BLaER1 treated with 17β-estradiol and CSF1 and Interleukin-3, amounts not matched to agents 10 nM and 100 nM (cell line): ENCODE measurements around the gene GLIS2.

ENCODE experiments used
- H3K27ac ChIP-seq, 11 experiments: shearing (Covaris generic); formaldehyde crosslinking; 2 replicates each; pipeline ENCODE4 v1.8.1; 2022
- H3K27me3 ChIP-seq, 11 experiments: shearing (Covaris generic); formaldehyde crosslinking; 2 replicates each; pipeline ENCODE4 v1.8.1; 2022
- H3K36me3 ChIP-seq, 11 experiments: shearing (Covaris generic); formaldehyde crosslinking; 2 replicates each; pipeline ENCODE4 v1.8.1; 2022
- H3K4me1 ChIP-seq, 10 experiments: shearing (Covaris generic); formaldehyde crosslinking; 2 replicates each; pipeline ENCODE4 v1.8.1; 2022
- H3K4me2 ChIP-seq, 11 experiments: shearing (Covaris generic); formaldehyde crosslinking; 2 replicates each; pipeline ENCODE4 v1.8.1; 2022
- H3K4me3 ChIP-seq, 10 experiments: shearing (Covaris generic); formaldehyde crosslinking; 2 replicates each; pipeline ENCODE4 v1.8.1; 2022
- H3K9ac ChIP-seq, 11 experiments: shearing (Covaris generic); formaldehyde crosslinking; 2 replicates each; pipeline ENCODE4 v1.8.1; 2022
- H3K9me3 ChIP-seq, 11 experiments: shearing (Covaris generic); formaldehyde crosslinking; replicated peaks in 1 of 11; 2 replicates each; pipeline ENCODE4 v1.8.1; 2022
- H4K20me1 ChIP-seq, 11 experiments: shearing (Covaris generic); formaldehyde crosslinking; 2 replicates each; pipeline ENCODE4 v1.8.1; 2022
- Cebpa-rat ChIP-seq, 11 experiments: shearing (Covaris generic); IDR thresholded peaks; 2 replicates each; pipeline ENCODE4 v1.8.1; 2022

The GLIS2 gene

DNA sequence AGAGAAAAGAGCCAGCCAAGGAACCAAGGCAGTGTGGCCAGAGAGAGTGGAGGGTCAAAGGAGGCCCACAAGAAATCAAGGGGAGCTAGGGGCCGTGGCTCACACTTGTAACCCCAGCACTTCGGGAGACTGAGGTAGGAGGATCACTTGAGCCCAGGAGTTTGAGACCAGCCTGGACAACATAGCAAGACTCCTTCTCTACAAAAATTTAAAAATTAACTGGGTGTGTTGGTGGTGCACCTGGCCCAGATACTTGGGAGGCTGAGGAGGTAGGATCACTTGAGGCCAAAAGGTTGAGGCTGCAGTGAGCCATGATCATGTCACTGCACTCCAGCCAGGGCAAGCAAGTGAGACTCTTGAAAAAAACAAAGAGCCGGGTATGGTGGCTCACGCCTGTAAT lies 24.2 kb upstream of the GLIS2 start:
- Histone ChIP-seq H3K9me3 (no peaks in the 10 kb centered on the region), H3K4me1 (peaks cover 31 to 85% (median 72%) of the 10 kb centered on the region in 10 experiments), H3K9ac (peak overlapping the region in 1 of 11 experiments; percentile 35; a peak in 1 of 22 replicates), H3K27ac (peak overlapping the region in 3 of 11 experiments; percentile 31 to 56 (median 43); a peak in 3 of 22 replicates), H3K36me3 (no peaks in the 10 kb centered on the region), H3K4me3 (no peak overlapping the region), H3K27me3 (no peaks in the 10 kb centered on the region), H4K20me1 (peaks cover 0 to 73% (median 10%) of the 10 kb centered on the region in 11 experiments; a peak in 11 of 22 replicates), H3K4me2 (peak overlapping the region in 1 of 11 experiments; percentile 13; a peak in 1 of 22 replicates)
- no peak for TF ChIP-seq Cebpa-rat (IDR thresholded peaks at IDR 0.05)

DNA sequence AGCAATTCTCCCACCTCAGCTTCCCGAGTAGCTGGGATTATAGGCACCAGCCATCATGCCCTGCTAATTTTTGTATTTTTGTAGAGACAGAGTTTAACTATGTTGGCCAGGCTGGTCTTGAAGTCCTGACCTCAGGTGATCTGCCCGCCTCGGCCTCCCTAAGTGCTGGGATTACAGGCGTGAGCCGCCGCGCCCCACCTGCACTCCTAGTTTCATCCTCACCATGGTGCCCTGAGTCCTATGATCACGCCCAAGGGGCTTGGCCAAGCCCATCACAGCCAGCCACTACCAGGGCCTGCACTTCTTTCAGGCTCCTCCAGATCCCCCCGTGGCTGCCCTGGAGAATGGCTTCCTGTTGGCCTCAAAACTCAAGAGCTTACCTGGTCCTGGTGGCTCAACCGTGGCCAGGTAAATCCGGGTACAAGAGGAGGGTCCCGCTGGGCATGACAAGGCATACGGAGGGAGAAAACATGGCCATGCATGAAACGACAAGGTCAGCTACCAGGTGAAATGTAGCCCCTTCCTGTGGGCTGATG lies 22.6 kb upstream of the GLIS2 start:
- H3K9ac ChIP-seq: peak overlapping the region in 5 of 11 experiments; percentile 13 to 46 (median 30); a peak in 3 of 22 replicates
- no peak for TF ChIP-seq Cebpa-rat (IDR thresholded peaks at IDR 0.05)

DNA sequence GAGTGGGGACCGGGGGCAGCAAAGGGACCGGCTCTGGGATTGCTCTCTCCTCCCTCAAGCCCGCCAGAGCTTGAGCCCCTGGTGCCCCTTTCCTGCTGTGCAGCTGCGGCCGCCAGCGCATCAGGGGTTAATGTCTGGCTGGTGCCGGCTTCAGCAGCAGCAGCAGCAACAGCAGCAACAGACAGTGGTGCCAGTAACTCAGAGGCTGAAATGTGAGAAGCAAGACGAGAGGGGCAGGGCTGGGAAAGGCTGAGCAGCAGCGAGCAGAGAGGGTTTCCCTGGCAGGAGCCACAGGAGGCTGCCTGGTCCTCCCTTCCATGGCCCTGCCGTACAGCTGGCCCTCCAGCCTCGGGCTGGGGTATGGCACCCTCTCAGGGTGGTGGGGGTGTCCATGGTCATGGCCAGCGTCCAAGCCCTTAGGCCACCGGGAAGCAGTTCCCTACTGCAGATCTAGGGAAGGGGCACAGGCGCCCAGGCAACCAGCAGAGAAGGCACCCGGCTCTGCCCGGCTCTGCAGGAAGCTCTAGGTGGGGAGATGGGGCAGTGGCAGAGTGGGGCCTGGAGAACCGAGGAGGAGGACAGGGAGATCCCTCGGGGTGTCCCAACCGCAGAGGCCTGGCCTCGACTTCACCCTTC lies 21.9 kb upstream of the GLIS2 start:
- Histone ChIP-seq H3K4me3 (no peak overlapping the region), H3K9me3 (no peaks in the 10 kb centered on the region), H3K4me1 (peaks cover 20 to 72% (median 63%) of the 10 kb centered on the region in 10 experiments), H3K27ac (peak overlapping the region in 5 of 11 experiments; percentile 4 to 50 (median 16); a peak in 6 of 22 replicates), H3K9ac (peak overlapping the region in 9 of 11 experiments; percentile 11 to 46 (median 30); a peak in 9 of 22 replicates), H3K27me3 (no peaks in the 10 kb centered on the region), H4K20me1 (peaks cover 0 to 82% (median 18%) of the 10 kb centered on the region in 11 experiments; a peak in 13 of 22 replicates), H3K4me2 (peak overlapping the region in 9 of 11 experiments; percentile 9 to 60 (median 53); a peak in 19 of 22 replicates), H3K36me3 (peaks cover 0 to 12% (median 4%) of the 10 kb centered on the region in 11 experiments; a peak in 8 of 22 replicates)
- TF ChIP-seq Cebpa-rat (IDR thresholded peaks at IDR 0.05): no peak

More for the DNA sequence above, 22.6 kb upstream of the GLIS2 start:
- Histone ChIP-seq H3K36me3 (peaks cover 0 to 5% (median 0%) of the 10 kb centered on the region in 11 experiments; a peak in 3 of 22 replicates), H3K9me3 (no peaks in the 10 kb centered on the region), H3K4me3 (no peak overlapping the region), H4K20me1 (peaks cover 0 to 75% (median 14%) of the 10 kb centered on the region in 11 experiments; a peak in 13 of 22 replicates), H3K4me2 (peak overlapping the region in 9 of 11 experiments; percentile 9 to 60 (median 53); a peak in 13 of 22 replicates), H3K4me1 (peaks cover 27 to 79% (median 69%) of the 10 kb centered on the region in 10 experiments), H3K27ac (0 out of 22 replicates have a peak overlapping the region, but pooled peaks of 1 of the 11 experiments have one; percentile 29), H3K27me3 (no peaks in the 10 kb centered on the region)

DNA sequence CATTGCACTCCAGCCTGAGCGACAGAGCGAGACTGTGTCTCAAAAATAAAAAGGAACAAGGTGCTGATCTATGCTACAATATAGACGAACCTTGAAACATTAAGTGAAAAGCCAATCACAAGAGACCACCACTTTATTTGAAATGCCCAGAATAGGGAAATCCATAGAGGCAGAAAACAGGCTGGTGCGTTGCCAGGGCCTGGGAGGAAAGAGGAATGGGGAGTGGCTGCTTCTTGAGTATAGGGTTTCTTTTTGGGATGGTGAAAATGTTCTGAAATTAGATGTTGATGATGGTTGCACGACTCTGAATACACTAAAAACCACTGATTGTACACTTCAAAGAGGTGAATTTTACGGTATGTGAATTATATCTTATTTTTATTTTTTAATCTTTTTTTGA lies 20.3 kb upstream of the GLIS2 start:
- Histone ChIP-seq H3K4me3 (no peak overlapping the region), H3K27me3 (no peaks in the 10 kb centered on the region), H3K9ac (no peak overlapping the region), H3K4me1 (peaks cover 6 to 58% (median 47%) of the 10 kb centered on the region in 10 experiments), H3K4me2 (peak overlapping the region in 6 of 11 experiments; percentile 4 to 49 (median 30); a peak in 9 of 22 replicates), H3K9me3 (no peaks in the 10 kb centered on the region), H3K27ac (peak overlapping the region in 1 of 11 experiments; percentile 23; a peak in 2 of 22 replicates), H3K36me3 (peaks cover 0 to 22% (median 7%) of the 10 kb centered on the region in 11 experiments; a peak in 10 of 22 replicates), H4K20me1 (peaks cover 0 to 87% (median 22%) of the 10 kb centered on the region in 11 experiments; a peak in 13 of 22 replicates)
- no peak for TF ChIP-seq Cebpa-rat (IDR thresholded peaks at IDR 0.05)

DNA sequence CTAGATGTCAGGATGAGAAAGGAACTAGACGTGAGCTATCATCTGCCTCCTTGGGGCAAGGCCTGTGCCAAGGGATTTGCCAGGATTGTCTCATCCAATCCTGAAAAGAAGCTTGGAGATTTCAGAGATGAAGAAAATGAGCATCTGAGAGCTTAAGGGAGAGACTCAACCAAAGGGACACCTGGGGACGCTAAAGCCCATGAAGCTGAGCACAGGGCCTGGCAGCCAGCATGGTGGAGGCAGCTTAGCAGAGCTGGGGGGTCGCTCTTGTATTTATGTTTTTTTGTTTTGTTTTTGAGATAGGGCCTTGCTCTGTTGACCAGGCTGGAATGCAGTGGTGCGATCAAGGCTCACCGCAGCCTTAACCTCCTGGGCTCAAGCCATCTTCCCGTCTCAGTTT lies 18.4 kb upstream of the GLIS2 start:
- no peak overlapping the region for H3K9ac ChIP-seq

DNA sequence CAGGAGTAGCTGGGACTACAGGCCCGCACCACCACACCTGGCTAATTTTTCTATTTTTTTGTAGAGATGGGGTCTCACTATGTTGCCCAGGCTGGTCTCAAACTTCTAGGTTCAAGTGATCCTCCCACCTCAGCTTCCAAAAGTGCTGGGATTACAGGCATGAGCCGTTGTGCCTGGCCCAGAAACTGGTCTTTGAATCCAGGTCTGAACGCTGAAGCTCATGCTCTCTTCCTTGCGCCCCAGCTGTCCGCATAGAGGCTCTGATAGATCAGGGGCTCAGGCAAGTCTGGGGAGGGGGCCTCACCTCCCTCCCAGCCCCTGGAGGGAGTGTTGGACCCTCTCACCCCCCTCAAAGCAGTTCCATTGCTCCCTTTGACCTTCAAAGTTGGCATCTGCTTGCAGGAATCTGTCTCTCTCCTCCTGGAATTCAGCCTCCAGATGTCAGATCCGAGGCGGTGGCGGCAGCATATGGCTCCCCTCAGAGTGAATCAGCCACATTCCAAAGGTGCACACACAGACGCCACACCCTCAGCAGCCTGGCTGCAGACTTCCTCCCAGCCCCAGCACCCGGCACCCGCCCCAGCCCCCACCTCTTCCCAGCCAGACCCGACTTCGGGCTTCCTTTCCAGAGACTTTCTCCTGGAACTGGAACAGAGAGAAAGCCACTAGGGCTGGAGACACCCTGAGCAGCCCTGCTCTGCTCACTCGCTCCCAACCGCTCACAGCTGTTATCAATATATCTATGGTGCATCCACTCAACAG lies 16.9 kb upstream of the GLIS2 start:
- Histone ChIP-seq H3K27me3 (no peaks in the 10 kb centered on the region), H3K4me2 (no peak overlapping the region), H3K9ac (no peak overlapping the region), H3K9me3 (no peaks in the 10 kb centered on the region), H3K36me3 (peaks cover 18 to 55% (median 35%) of the 10 kb centered on the region in 11 experiments), H3K27ac (peak overlapping the region in 2 of 11 experiments; percentile 11 to 31; a peak in 3 of 22 replicates), H3K4me1 (peaks cover 2 to 46% (median 29%) of the 10 kb centered on the region in 10 experiments; a peak in 19 of 20 replicates), H4K20me1 (peaks cover 0 to 91% (median 15%) of the 10 kb centered on the region in 11 experiments; a peak in 13 of 22 replicates), H3K4me3 (no peak overlapping the region)
- TF ChIP-seq Cebpa-rat (IDR thresholded peaks at IDR 0.05): no peak

More for the DNA sequence above, 18.4 kb upstream of the GLIS2 start:
- Histone ChIP-seq H3K36me3 (peaks cover 13 to 41% (median 24%) of the 10 kb centered on the region in 11 experiments), H3K4me2 (no peak overlapping the region), H3K27me3 (no peaks in the 10 kb centered on the region), H4K20me1 (peaks cover 0 to 87% (median 22%) of the 10 kb centered on the region in 11 experiments; a peak in 13 of 22 replicates), H3K4me1 (peaks cover 0 to 50% (median 37%) of the 10 kb centered on the region in 10 experiments; a peak in 19 of 20 replicates), H3K4me3 (no peak overlapping the region), H3K9me3 (no peaks in the 10 kb centered on the region), H3K27ac (no peak overlapping the region)
- no peak for TF ChIP-seq Cebpa-rat (IDR thresholded peaks at IDR 0.05)

DNA sequence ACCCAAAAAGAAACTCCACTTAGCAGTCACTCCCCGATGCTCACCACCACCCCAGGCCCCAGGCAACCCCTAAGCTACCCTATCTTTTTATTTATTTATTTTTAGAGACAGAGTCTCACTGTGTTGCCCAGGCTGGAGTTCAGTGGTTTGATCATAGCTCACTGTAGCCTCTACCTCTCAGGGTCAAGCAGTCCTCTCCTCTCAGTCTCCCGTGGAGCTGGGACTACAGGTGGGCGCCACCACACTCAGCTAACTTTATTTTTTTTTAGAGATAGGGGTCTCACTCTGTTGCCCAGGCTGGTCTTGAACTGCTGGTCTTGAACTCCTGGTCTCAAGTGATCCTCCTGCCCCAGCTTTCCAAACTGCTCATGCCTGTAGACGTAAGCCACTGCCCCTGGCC lies 14.7 kb upstream of the GLIS2 start:
- Histone ChIP-seq H3K9me3 (no peaks in the 10 kb centered on the region), H3K4me2 (no peak overlapping the region), H3K27ac (no peak overlapping the region), H4K20me1 (peaks cover 0 to 75% (median 9%) of the 10 kb centered on the region in 11 experiments; a peak in 10 of 22 replicates), H3K4me1 (peaks cover 19 to 50% (median 36%) of the 10 kb centered on the region in 10 experiments), H3K36me3 (peaks cover 18 to 72% (median 39%) of the 10 kb centered on the region in 11 experiments), H3K4me3 (no peak overlapping the region), H3K27me3 (no peaks in the 10 kb centered on the region), H3K9ac (no peak overlapping the region; a peak in 1 of 22 replicates)
- no peak for TF ChIP-seq Cebpa-rat (IDR thresholded peaks at IDR 0.05)

DNA sequence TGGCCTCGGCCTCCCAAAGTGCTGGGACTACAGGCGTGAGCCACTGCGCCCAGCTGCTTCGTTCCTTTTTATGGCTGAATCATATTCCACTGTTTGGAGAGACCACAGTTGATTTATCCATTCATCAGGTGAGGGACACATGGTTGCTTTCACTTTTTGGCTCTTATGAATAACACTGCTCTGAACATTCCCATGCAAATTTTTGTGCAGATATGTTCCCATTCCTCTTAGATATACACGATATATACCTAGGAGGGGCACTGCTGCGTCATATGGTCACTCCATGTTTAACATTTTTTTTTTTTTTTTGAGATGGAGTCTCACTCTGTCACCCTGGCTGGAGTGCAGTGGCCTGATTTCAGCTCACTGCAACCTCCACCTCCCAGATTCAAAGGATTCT lies 13.9 kb upstream of the GLIS2 start:
- no peaks in the 10 kb centered on the region for H3K9me3 ChIP-seq
- no peak overlapping the region for H3K4me3 ChIP-seq
- H3K4me2 ChIP-seq: no peak overlapping the region
- peaks cover 18 to 72% (median 39%) of the 10 kb centered on the region in 11 experiments for H3K36me3 ChIP-seq
- peak overlapping the region in 1 of 11 experiments; percentile 22; a peak in 1 of 22 replicates for H3K9ac ChIP-seq
- peaks cover 0 to 68% (median 7%) of the 10 kb centered on the region in 11 experiments; a peak in 10 of 22 replicates for H4K20me1 ChIP-seq
- H3K4me1 ChIP-seq: peaks cover 26 to 58% (median 43%) of the 10 kb centered on the region in 10 experiments
- no peak for TF ChIP-seq Cebpa-rat (IDR thresholded peaks at IDR 0.05)
- H3K27ac ChIP-seq: no peak overlapping the region
- no peaks in the 10 kb centered on the region for H3K27me3 ChIP-seq
